ENCODE measurements around the gene ATOX1. TPM values are rescaled to one million over a fixed set of nuclear protein-coding genes. Genes with fewer than 3 reads are reported as not detected.

ATOX1 gene
- total and polyA plus RNA-seq, 2 of the 8 experiments (the other 6 are each of a cell fraction or from before 2014, with no cell fraction given), result 79.9 to 232 TPM

DNA sequence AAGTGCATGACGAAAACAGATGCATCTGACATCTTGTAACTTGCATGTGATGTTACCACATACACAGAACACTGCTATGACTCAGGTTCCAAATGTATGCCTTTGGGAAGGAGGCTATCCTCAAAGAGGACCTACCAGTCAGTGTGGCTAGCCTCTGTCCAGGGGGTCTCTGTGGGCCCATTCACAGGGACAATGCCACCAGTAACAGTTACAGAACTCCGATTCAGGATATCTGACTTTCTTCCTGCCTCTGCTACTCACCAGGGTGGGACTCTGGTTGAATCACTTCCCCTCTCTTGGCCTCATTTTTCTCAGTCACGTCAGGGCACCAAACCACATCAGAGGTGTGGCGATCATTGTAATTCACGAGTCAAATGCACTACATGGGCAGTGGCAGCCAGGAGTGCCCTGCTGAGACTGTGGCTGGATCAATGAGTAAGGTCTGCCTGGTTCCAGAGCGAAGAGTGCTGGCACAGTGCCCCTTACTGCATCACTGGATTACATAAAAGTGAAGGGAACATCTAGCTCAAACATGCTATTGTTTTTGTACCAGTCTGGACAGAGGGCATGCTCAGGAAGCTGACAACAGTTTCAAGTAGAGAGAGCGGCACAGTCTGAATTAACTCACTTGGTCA is 13.2 kb downstream of the ATOX1 start:
- 89% methylated on average over 7 of the region's 7 CpGs; no CpG with 5 or more reads in 1 of the 2 experiments for WGBS, 2 experiments (ENCODE audit: extremely low coverage in 1 of 2, insufficient coverage in 1 of 2, insufficient read length in 1 of 2, insufficient replicate concordance in 2 of 2, low coverage in 1 of 2, low lambda C conversion rate in 2 of 2, missing lambda C conversion rate in 1 of 2)
- H3K4me3 ChIP-seq (ENCODE audit: extremely low read depth in 1 of 4, insufficient read depth in 2 of 4, low read depth in 3 of 4, low read length in 4 of 4), result no peak overlapping the region
- H3K14ac ChIP-seq (ENCODE audit: insufficient read length), result no peak overlapping the region
- H3K9ac ChIP-seq (replicated peaks in 1 of 4; ENCODE audit: extremely low read depth in 1 of 4, low read depth in 3 of 4, low read length in 3 of 4), result no peak overlapping the region; a peak in 1 of 7 replicates
- H2BK5ac ChIP-seq (ENCODE audit: low read depth, low read length), result no peak overlapping the region; the same call in 1 of the 2 replicates
- H2BK120ac ChIP-seq (replicated peaks; ENCODE audit: low read depth, low read length), result no peak overlapping the region
- no peaks in the 10 kb centered on the region for H3K27me3 ChIP-seq (replicated peaks in 1 of 4; ENCODE audit: control insufficient read depth in 3 of 4, extremely low read depth in 1 of 4, insufficient read depth in 3 of 4, low read length in 3 of 4)
- no peak overlapping the region for H2AK5ac ChIP-seq (ENCODE audit: low read depth, low read length)
- no peak overlapping the region for H3K4me2 ChIP-seq (ENCODE audit: insufficient read depth in 1 of 2, low read depth in 2 of 2, low read length in 2 of 2)
- FAIRE-seq (no peak), DNase-seq (ENCODE audit: low read depth in 1 of 2, low spot score in 2 of 2) (no peak)
- no peak overlapping the region for H2BK12ac ChIP-seq (ENCODE audit: low read depth, low read length)
- H4K5ac ChIP-seq (ENCODE audit: insufficient read length, low read depth, low read length), result no peak overlapping the region
- peaks cover 3 to 14% (median 7%) of the 10 kb centered on the region in 4 experiments; a peak in 4 of 8 replicates for H3K36me3 ChIP-seq (ENCODE audit: control insufficient read depth in 2 of 4, insufficient read depth in 4 of 4, low read length in 3 of 4)
- H3K79me1 ChIP-seq (ENCODE audit: low read depth, low read length), result 0 out of 2 replicates have a peak, but pooled peaks cover 3% of the 10 kb centered on the region
- H3K4ac ChIP-seq (replicated peaks; ENCODE audit: insufficient read length, low read depth, low read length), result no peak overlapping the region
- no peaks in the 10 kb centered on the region for H3K79me2 ChIP-seq (ENCODE audit: control insufficient read depth in 1 of 2, insufficient read depth in 2 of 2, low read length in 2 of 2)
- H3K9me3 ChIP-seq (ENCODE audit: insufficient read depth in 2 of 2, low read depth in 1 of 2, low read length in 1 of 2), result no peaks in the 10 kb centered on the region
- H3K4me1 ChIP-seq (replicated peaks in 1 of 4; ENCODE audit: control insufficient read depth in 3 of 4, insufficient read depth in 4 of 4, low read length in 3 of 4), result peaks cover 0 to 3% (median under 1%) of the 10 kb centered on the region in 4 experiments; a peak in 3 of 7 replicates
- no peaks in the 10 kb centered on the region for H3K23me2 ChIP-seq (ENCODE audit: low read depth, low read length)
- no peak overlapping the region for H3K56ac ChIP-seq (replicated peaks; ENCODE audit: insufficient read length, low read depth, low read length)
- POLR2A ChIA-PET (ENCODE audit: partially characterized antibody), result interaction anchor here (1.3 kb wide), 1 partner anchor 10 kb away, joined by 3 read pairs; no protein-coding TSS in a partner anchor
- no peak overlapping the region for H2BK15ac ChIP-seq (ENCODE audit: low read length)
- H4K8ac ChIP-seq (ENCODE audit: extremely low read depth, insufficient read depth, low read length), result no peak overlapping the region
- H3K18ac ChIP-seq (ENCODE audit: extremely low read depth, low read length), result no peak overlapping the region
- H4K20me1 ChIP-seq (replicated peaks in 1 of 2; ENCODE audit: control insufficient read depth in 1 of 2, insufficient read depth in 2 of 2, low read length in 2 of 2), result peaks cover 0 to 2% of the 10 kb centered on the region in 2 experiments
- H2BK20ac ChIP-seq (ENCODE audit: low read length), result no peak overlapping the region
- H4K91ac ChIP-seq (replicated peaks; ENCODE audit: insufficient read length, low read length), result no peak overlapping the region
- no peak overlapping the region for H2AFZ ChIP-seq (ENCODE audit: low read length)
- CTCF ChIA-PET (ENCODE audit: partially characterized antibody), result interaction anchor here (0.8 to 38.0 kb wide), 6 partner anchors 14 to 627 kb away, joined by 3 to 991 read pairs (median 5); no protein-coding TSS in a partner anchor
- H3K23ac ChIP-seq (ENCODE audit: insufficient read length), result no peak overlapping the region
- no peak overlapping the region for H3K27ac ChIP-seq (ENCODE audit: low read depth, low read length)
- TF ChIP-seq, protein P1, sequence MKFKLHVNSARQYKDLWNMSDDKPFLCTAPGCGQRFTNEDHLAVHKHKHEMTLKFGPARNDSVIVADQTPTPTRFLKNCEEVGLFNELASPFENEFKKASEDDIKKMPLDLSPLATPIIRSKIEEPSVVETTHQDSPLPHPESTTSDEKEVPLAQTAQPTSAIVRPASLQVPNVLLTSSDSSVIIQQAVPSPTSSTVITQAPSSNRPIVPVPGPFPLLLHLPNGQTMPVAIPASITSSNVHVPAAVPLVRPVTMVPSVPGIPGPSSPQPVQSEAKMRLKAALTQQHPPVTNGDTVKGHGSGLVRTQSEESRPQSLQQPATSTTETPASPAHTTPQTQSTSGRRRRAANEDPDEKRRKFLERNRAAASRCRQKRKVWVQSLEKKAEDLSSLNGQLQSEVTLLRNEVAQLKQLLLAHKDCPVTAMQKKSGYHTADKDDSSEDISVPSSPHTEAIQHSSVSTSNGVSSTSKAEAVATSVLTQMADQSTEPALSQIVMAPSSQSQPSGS (IDR thresholded peaks at IDR 0.05; ENCODE audit: low read length), result no peak
- TF ChIP-seq POLR2A (IDR thresholded peaks at IDR 0.05; ENCODE audit: control extremely low read depth in 1 of 2, low read depth in 2 of 2, low read length in 2 of 2), result no peak
- TF ChIP-seq CREB1 (IDR thresholded peaks at IDR 0.05), result no peak
- no peak for TF ChIP-seq ASH2L (IDR thresholded peaks at IDR 0.05; ENCODE audit: low read length)
- TF ChIP-seq, protein P2, sequence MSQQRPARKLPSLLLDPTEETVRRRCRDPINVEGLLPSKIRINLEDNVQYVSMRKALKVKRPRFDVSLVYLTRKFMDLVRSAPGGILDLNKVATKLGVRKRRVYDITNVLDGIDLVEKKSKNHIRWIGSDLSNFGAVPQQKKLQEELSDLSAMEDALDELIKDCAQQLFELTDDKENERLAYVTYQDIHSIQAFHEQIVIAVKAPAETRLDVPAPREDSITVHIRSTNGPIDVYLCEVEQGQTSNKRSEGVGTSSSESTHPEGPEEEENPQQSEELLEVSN (IDR thresholded peaks at IDR 0.05), result no peak
- no peak for TF ChIP-seq CEBPB (IDR thresholded peaks at IDR 0.05; ENCODE audit: low read depth, low read length)
- TF ChIP-seq HDAC2 (IDR thresholded peaks at IDR 0.05; ENCODE audit: borderline replicate concordance in 1 of 2, low read depth in 2 of 2, low read length in 2 of 2), result no peak
- no peak for TF ChIP-seq CHD1 (IDR thresholded peaks at IDR 0.05; ENCODE audit: low read depth, low read length)
- no peak for TF ChIP-seq TAF1 (IDR thresholded peaks at IDR 0.05; ENCODE audit: low read depth, low read length)
- TF ChIP-seq KDM1A (IDR thresholded peaks at IDR 0.05; ENCODE audit: borderline replicate concordance, low read length), result no peak
- no peak for TF ChIP-seq NANOG (IDR thresholded peaks at IDR 0.05; ENCODE audit: insufficient read depth, low read depth, low read length, poor library complexity, severe bottlenecking)

All from H1 (cell line).